RPMI7951 (cell line): ENCODE results near the gene LYSMD2. TPM values are rescaled to one million over a fixed set of nuclear protein-coding genes. Genes with fewer than 3 reads are reported as not detected.

ENCODE experiments used
- DNase-seq: peaks from one replicate; pipeline ENCODE4 v3.0.0-alpha.2; 2012; ENCODE audit warnings: low read depth
- total RNA-seq: library from RNA; depleted of rRNA; stranded (reverse); fragments of >200 nt; shearing (Covaris generic); gene quantifications from 2 replicates; pipeline ENCODE4 v1.2.3, GENCODE V29; 2014

LYSMD2 gene
- total RNA-seq, 1 experiment from 2014 or later, result 17.5 TPM

DNA sequence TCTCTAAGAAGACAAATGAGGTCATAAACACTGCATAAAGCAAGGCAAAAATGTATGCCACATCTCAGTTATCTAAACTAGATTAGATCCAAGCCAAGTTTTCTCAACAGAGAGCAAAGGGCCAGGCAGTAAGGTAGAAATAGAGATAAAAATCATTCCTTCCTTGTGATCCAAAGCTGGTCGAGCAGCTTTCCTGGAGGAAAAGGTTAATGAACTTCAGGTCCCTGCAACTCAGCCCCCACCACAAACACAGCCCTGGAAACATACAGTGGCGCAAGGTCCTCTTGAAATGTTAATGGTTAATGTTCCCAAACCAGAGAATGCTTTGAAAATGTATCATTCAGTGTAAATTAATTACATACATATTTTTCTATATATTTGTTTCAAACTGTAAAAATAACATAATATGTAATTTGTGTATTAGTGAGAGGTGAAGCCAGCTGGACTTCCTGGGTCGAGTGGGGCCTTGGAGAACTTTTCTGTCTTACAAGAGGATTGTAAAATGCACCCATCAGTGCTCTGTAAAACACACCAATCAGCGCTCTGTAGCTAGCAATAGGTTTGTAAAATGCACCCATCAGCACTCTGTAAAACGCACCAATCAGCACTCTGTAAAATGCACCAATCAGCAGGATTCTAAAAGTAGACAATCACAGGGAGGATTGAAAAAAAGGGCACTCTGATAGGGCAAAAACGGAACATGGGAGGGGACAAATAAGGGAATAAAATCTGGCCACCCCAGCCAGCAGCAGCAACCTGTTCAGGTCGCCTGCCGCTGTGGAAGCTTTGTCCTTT lies 17.1 kb downstream of the LYSMD2 start:
- no peak for DNase-seq

DNA sequence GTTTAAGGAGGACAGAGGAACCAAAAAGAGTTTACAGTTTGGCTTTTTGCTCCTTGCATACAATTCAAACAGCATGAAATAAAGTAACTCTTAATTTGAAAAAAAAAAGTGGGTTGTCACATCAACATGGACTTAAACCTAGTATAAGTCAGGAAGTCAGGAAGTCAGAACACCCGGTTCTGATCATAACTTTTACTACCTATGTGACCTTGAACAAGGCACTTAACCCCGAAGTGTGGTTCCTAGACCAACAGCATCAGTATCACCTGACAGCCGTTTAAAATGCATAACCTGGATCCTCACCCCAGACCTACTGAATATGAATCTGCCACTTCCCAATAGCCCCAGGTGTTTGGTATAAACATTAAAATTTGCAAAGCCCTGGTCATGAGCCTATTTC lies 18.7 kb downstream of the LYSMD2 start:
- no peak for DNase-seq

DNA sequence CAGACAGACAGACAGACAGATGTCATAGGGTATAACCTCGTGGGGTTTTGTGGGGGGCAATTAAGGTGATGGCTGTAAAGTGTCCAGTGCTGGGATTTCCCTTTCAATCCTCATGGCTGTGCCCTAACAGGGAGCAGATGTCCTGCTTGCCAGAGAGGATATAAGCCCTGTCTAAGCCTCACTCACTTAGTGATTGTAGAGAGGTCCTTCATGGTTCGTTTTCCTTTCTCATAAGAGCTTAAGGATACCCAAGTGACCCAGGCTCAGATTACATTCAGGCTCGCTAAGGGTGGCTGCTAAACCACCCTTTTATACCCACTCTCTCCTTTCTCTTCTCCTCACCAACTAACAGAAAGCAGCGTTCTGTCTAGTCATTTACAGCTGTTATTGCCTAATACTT lies 19.2 kb downstream of the LYSMD2 start:
- no peak for DNase-seq

DNA sequence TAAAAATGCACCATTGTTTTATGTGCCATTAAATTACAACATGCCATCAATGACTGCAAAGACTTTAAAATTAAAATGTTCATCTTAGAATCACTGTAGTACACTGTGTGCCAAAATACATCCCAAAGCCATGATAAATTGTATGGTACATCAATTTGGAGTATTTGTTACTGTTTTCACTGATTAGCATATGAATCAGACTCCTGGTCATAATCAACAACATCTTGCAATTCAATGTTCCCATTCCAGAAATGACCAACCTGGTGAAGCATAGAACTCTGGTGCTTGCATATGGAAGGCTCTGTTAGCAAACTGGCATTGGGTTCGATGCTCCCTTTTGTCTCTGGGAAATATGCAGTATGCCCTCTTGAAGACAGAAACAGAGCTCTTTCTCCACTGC lies 22.5 kb downstream of the LYSMD2 start:
- no peak for DNase-seq

DNA sequence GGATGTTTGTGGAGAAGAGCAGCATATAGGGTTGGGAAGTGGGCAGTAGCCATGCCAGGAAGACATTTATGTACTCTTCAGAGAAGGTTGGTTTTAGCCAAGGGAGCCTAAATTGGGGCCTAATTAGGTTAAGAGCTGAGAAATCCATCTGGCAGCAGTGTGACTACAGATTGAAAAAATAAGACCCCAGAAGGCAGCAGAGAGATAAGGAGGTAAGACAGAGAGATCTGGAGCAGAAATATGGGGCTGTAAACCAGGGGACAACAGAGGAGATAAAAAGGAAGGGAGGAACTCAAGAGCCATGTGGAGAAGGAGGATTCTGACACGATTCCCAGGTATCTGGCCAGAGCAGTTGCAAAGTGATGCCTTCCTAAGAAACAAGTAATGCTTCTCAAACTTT lies 23.3 kb downstream of the LYSMD2 start:
- DNase-seq, result no peak

DNA sequence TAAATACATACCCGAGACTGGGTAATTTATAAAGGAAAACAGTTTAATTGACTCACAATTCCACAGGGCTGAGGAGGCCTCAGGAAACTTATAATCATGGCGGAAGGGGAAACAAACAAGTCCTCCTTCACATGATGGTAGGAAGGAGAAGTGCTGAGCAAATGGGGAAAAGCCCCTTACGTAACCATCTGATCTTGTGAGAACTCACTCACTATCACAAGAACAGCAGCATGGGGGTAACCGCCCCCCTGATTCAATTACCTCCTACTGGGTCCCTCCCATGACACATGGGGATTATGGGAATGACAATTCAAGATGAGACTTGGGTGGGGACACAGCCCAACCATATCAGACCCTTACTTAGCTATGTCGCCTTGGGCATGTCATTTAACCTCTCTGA lies 28.4 kb downstream of the LYSMD2 start:
- no peak for DNase-seq

DNA sequence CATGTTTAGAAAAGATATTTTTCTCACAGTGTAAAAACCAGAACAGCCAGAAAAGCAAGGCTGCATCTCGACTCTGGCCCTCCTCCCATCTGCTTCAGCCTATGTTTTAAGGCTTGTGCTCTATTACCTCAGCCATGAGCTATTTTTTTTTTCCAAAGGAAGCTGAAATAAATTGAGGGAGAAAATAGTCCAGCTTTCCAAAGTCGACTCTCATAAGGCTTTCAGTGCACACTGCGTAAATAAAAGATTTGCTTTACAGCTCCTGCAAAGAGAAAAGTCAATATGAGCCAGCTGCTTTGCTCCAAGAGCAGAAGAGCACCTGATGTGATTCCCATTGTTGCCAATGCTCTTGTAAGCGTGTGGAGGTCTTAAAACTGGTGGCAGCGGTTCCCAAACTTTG lies 29.4 kb downstream of the LYSMD2 start:
- DNase-seq, result no peak

DNA sequence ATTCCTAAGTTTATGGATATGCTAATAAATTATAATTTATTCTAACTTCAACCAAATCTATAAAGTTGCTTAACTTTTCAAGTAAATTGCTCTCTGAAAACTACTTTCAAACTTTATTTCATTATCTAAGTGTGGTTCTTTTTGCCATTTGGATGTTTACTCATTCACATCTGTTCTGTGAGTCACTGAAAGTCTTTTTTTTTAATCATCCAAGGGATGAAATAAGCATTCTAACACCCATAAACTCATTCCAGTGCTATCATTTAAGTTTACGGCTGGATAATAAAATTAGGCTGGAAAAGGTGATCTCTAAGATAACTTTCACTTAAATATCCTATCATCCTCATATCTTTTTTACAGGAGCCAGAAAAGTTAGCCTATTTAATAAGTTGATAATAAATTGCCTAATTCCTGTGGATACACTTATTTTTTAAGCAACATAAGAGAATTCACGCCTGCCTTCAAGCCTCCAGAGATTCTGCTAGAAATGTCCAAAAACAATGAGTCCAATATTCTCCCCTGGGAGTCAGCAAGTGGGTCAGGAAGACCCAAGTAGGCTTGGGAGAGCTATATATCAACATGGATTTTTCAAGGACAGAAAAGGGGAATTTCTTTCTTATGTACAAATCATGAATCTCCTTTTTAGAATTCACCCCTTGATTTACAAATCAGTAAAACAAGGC lies 30.4 kb downstream of the LYSMD2 start:
- no peak for DNase-seq

DNA sequence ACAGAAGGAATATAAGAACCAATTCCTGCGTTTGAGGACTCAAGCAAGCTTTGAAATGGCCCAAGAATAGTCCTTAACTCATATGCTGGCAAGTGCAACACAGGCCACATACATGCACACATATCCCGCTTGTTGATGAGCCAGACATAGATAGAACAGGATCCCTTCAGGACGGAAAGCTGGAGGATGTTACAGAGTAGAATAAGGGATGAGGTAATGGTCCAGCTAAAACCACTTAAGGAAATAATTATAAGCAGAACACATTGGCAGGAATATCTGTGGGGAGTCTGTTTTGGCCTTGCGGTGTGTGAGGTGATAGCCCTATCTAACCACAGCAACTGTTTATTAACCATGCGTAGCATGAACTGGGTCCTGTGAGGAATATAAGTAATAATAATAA lies 31.2 kb downstream of the LYSMD2 start:
- peak; percentile 25 for DNase-seq

DNA sequence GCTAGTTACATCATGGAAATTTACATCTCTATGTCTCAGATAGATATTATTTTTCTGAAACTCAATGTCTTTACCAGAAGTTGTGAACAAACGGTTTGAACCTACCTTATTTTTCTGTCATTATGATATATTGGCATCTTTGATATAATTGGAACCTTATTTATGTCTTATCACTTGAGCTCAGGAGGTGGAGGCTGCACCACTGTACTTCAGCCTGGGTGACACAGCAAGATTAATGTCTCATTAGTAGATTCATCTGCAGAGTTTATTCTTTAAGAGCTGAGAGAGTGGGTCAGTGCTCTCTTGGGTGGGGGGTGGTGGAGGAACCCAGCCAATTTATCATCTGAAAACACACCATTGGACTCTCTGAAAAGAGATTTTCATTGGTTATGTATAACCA lies 34.7 kb downstream of the LYSMD2 start:
- no peak for DNase-seq

DNA sequence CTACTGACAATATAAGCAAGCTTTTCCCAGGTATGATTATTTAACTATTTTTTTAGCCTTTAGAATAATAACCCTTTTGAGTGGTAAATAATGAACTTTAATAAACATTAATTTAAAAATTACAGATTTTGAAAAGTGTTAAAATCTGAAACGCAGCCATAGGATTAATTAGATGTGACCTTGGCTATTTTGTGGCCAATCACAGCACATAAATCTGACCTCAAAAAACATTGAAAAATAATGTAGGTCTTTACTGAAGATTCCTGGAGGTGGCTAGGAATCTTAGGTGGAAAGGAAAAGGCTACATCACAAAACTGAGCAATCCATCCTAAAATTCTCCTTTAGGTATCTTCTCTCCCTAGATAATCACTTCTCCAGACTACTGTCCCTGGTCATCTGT lies 38.1 kb downstream of the LYSMD2 start:
- no peak for DNase-seq

DNA sequence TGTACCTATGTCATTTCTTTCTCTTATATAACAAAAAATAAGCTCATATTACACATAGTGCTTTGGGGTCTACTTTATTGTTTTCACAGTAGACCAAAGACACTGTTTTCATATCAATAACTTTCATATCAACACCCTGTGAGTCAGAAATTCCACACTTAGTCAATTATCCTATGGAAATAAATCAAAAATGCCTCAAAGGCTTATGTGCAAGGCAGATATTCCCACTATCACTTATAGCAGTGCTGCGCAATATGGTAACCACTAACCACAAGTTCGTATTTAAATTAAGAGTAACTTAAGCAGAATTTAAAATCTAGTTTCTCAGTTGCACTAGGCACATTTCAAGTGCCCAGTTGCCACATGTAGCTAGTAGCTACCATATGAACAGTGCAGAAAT lies 40.3 kb downstream of the LYSMD2 start:
- no peak for DNase-seq

DNA sequence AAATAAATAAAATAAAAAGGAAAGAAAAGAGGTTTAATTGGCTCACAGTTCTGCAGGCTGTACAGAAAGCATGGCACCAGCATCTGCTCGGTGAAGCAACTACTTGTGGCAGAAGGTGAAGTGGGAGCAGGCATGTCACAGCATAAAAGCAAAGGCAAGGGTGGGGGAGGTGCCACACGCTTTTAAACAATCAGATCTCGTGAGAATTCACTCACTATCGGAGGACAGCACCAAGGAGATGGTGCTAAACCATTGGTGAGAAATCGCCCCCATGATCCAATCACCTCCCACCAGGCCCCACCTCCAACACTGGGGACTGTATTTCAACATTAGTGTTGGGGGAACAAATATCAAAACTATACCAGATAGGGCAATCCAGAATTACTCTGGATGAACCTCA lies 40.9 kb downstream of the LYSMD2 start:
- peak; percentile 19 for DNase-seq

DNA sequence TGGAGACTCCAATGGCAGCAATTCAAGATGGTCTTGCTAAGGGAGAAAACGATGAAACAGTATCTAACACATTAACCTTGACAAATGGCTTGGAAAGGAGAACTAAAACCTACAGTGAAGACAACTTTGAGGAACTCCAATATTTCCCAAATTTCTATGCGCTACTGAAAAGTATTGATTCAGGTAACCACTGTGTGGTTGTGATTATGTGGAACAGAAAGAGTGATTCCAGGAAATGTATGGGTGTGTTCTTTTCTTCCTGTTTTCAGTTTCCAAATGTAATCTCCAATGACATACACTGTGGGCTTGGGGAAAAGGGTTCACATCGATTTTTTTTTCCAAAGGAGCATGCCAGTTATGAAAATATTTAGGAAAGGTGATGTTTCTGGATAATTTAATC lies 45.3 kb downstream of the LYSMD2 start:
- DNase-seq, result no peak

DNA sequence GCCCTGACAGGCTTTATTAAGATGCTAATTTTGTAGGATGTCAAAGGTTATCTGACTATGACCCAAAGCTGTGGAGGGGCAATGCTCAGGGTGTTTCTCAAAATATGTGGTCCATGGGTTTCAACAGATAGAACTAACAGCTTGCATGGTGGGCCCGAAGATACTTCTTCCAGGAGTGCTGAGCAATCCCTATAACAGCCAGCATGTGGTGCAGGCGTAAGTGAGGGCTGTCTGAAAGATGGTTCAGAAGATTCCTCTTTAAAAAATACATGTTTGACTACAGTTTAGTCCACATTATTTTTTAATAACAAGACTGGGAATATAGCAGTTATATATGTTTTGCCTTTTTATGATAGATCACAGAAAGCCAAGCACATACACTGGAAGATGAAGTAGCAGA lies 48.6 kb downstream of the LYSMD2 start:
- DNase-seq, result no peak

DNA sequence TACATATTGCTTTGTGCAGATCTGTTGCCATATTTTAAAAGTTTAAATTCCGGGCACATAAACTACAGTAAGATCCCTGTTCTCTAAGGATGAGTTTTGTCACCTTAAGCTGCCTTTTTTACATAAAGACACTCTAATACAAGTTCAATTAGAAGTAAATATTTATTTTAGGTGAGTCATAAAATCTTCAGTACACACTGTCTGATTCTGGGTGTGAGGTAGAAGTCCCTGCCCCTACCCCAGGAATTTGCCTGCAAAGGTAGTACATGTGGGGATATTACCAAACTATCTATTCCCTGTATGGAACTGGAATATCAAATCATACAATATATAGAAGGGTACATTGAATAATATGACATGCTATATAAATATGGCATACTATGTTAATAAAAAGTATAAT lies 49.9 kb downstream of the LYSMD2 start:
- DNase-seq, result no peak

DNA sequence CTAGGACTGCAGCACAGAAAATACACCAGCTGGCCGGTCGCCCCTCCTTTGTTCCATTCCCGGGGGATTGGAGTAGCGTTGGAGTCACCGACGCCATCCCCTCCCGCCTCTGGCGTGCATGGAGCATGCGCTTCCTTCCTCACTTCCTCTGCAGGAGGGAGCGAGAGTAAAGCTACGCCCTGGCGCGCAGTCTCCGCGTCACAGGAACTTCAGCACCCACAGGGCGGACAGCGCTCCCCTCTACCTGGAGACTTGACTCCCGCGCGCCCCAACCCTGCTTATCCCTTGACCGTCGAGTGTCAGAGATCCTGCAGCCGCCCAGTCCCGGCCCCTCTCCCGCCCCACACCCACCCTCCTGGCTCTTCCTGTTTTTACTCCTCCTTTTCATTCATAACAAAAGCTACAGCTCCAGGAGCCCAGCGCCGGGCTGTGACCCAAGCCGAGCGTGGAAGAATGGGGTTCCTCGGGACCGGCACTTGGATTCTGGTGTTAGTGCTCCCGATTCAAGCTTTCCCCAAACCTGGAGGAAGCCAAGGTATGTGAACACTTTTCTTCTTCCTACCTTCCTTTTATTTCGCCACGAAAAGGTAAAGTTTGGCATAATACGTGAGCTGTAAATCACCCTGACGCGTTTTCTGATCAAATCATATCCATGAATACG lies 56.0 kb downstream of the LYSMD2 start, which contains the start of gene SCG3:
SCG3 (plus strand) TSS at position 201 of the 661 bp plus-strand sequence; CDS start at position 454, 253 bp downstream.
- peak; percentile 64 for DNase-seq

DNA sequence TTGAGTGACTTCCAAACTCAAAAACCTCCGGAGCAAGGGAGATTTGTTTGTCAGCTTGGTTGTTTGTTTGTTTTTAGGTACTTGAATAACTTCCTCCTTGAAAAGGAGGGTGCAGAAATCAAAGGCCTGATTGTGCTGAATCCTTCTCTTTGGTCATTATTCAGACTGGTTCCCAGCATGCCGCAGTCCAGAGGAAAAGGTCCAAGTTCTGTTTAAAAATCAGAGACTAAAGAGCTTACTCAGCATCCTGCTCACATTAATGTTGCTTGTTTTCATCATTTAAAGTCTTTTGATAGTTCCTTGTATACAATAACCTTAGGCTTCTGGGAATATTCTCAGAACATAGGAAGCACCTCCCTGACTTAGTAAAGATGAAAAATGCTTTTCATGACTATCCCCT lies 57.1 kb downstream of the LYSMD2 start:
- DNase-seq, result no peak

DNA sequence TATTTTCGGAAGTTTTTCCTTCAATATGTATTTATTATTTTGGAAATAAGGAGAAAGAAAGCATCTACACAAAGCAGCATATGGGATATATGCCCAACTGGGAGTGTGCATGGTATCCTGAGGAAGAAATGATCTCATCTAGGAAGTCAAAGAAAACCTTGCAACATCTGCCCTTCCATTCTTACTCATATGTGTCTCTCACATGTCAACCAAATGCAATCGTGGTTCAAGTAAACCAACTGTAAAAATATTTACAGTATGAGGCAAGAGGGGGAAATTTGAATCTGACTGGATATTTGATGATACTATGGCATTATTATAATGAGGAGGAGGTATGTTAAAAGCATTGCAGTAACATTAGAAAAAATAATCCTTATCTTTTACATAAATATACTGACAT lies 59.4 kb downstream of the LYSMD2 start:
- no peak for DNase-seq

DNA sequence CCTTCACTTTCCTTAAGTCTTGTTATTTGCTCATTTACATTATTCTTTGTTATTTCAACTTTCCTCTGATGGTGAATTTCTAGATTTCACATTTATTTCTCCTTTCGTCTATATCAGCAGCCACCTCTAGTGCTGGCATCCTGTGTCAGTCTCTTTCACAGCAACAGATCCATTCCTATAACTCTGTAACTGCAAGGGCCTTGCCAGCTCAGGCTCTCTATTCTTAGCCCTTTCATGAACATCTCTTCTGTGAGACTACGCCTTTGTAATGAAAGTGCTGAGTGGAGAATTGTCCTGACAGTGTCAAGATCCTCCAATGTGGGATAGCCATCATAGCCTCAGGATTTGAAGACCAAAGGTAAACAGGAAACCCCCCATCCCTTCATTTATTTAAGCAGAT lies 60.0 kb downstream of the LYSMD2 start:
- no peak for DNase-seq

DNA sequence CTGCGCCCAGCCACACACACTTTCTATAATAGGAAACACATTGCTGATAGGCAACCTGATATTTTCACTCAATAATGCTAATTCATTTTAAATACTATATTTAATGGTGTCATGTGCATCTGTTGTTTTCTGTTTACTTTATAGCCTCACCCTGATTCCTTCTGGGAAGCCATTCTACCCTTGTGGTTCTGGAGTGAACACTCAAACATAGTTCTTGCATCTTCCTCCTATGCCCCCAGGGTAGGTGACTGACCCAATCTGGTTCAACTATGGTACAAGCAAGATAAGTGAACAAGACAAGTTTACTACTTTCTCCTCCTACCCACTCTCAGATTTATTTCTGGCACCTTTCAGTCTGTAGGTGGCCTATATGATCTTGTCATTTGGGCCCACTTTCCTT lies 60.4 kb downstream of the LYSMD2 start:
- peak; percentile 27 for DNase-seq

DNA sequence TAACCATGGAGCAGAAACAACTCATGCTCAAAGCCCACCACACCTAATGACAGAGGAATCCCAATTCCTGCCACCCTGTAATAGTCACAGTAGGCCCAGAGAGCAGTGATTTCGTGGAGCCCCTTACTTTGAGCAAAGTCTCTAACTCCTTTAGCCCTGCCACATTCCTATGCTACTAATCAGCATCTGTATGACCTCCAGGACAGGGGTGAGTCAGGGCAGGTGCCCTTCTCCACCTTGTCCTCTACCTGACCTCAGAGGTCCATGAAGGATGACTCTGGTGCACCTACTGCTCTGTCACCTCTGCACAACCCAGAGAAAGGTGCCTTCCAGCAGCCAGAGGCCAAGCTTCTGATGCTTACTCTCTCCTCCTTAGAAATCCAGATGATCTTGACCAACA lies 62.2 kb downstream of the LYSMD2 start:
- DNase-seq, result no peak
